Stimulated activated CD4-positive, alpha-beta T cell treated with anti-CD3 and anti-CD28 coated beads, TNF-alpha, amount 100 ng/mL, for 48 hours (primary cell): ENCODE data around the gene CDHR1.

Source experiments
- DNase-seq, 3 donors: peaks; one replicate each; pipeline ENCODE4 v3.0.0-alpha.2; 2020; ENCODE audit warnings: low read depth in 3 of 3

Gene CDHR1

GRCh38 chr10:84200537-84201243 is 6.4 kb downstream of the CDHR1 start:
- DNase-seq, result no peak

- no peak for DNase-seq
Measured at GRCh38 chr10:84201244-84201606, 6.9 kb downstream of the CDHR1 start.

- DNase-seq, result no peak
Measured at GRCh38 chr10:84201682-84202081, 7.3 kb downstream of the CDHR1 start.

DNA sequence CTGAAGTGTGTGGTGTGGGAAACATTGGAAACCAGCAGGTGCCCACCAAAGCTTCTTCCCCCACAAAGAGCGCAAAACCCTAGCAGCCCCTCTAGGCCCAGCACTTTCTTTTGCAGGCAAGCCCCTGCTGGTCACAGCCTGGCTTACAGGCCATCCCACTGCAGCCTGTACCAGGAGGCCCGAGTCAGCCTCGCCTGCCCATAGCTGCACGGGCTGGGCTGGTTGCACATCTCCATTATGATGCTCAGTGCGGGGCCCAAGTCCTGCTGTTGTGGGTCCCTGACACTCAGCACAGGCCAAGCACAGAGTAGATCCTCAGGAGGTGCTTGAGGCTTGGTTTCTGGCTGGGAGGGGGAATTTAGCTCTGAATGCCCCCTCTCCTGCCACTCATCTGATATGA is 8.0 kb downstream of the CDHR1 start:
- DNase-seq, result no peak

GRCh38 chr10:84204122-84204521 is 9.8 kb downstream of the CDHR1 start:
- no peak for DNase-seq

DNA sequence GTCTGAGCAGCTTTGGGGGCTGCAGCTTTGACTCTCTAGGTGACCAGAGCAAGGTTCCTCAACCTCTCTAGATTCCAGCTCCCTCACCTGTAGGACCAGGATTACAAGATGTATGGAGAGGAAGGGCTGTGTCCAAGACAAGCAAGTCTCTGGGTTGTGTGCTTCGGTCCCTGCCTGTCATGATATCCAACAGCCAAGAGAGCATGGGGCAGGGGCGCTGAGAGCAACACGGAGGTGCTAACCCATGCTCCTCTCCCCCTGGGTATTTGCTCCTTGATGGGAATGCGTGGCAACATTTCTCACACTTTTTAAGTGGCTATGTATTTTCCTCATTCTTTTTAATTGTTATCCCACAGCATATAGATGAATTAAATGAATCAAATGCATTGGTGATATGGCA is 10.3 kb downstream of the CDHR1 start:
- no peak for DNase-seq

DNA sequence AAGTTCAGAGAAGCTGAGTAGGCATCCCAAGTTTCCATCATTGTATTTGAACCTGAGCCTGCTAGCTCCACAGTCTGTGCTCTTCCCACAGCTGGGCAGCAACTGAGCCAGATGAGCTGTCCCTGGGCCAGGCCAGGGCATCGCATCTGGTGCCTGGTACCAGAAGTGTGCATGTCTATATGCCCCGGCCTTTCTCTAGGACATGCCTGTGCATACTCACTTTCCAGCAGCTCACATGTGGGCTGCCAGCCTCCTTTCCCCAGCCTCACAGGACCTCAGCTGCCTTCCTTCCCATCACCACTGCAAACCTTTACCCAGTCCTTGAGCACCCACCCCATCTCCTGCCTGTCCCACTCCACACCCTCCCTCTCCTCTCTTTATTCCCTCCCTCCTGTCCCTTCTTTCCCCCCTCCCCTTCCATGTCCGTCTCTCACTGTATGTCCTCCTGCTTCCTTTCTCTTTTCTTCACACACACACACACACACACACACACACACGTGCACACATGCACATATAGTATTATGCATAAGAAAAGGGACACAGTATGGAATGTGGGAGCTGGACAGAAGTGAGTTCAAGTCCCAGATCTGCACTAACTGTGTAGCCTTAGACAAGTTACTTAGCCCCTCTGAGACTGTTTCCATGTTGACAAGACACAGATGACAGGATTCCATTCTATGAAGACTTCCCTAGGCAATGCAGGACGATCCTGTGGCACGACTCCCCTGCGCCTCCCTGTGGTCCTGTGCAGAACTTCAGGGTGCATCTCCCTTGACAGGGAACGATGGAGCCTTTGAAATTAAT is 10.9 kb downstream of the CDHR1 start:
- peak; percentile 36 to 55 (median 50) for DNase-seq

- DNase-seq, result no peak
Measured at GRCh38 chr10:84205853-84206525, 11.7 kb downstream of the CDHR1 start.

DNA sequence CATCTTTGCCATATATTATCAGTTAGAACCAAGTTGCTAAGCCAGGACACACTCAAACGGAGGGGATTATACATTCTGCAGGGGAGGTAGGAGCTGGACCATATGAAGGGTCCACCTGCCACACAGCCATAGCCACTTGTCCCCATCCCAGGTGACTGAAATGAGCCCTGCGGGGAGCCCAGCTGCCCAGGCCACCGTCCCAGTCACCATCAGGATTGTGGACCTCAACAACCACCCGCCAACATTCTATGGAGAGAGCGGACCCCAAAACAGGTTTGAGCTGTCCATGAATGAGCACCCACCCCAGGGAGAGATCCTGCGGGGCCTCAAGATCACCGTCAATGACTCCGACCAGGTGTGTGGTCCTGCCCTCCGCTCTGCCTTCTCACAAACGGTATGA is 13.7 kb downstream of the CDHR1 start:
- DNase-seq, result no peak

DNA sequence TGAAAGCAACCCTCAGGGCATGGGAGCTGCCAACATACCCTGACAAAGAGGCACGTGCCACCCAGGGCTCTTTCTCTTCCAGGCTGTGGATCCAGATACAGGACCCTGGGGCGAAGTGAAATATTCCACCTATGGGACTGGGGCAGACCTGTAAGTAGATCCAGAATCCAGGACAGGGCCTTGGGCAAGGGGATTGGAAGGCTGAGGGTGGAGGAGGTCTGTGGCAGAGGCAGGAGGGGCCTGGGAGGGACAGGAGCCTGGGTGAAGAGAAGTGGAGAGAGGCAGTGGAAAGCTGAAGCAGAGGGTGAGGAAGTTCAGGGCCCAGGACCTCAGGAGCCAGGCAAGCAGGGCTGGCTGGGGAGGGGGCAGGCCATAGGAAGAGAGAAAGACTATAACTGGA is 17.2 kb downstream of the CDHR1 start:
- no peak for DNase-seq

DNA sequence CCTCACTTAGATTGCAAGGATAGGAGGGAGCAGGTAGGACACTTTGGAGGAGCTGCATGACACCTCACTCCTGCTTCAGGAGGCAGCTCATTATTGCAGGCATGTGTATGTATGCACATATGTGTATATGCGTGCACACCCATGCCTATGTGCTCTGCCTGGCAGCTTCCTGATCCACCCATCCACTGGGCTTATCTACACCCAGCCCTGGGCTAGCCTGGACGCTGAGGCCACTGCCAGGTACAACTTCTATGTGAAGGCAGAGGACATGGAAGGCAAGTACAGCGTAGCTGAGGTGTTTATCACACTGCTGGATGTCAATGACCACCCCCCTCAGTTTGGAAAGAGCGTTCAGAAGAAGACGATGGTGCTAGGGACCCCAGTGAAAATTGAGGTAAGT is 17.7 kb downstream of the CDHR1 start:
- DNase-seq, result no peak

- DNase-seq, result no peak
Measured at GRCh38 chr10:84213076-84213475, 18.7 kb downstream of the CDHR1 start.

- DNase-seq, result no peak
Measured at GRCh38 chr10:84214046-84214572, 19.8 kb downstream of the CDHR1 start.

DNA sequence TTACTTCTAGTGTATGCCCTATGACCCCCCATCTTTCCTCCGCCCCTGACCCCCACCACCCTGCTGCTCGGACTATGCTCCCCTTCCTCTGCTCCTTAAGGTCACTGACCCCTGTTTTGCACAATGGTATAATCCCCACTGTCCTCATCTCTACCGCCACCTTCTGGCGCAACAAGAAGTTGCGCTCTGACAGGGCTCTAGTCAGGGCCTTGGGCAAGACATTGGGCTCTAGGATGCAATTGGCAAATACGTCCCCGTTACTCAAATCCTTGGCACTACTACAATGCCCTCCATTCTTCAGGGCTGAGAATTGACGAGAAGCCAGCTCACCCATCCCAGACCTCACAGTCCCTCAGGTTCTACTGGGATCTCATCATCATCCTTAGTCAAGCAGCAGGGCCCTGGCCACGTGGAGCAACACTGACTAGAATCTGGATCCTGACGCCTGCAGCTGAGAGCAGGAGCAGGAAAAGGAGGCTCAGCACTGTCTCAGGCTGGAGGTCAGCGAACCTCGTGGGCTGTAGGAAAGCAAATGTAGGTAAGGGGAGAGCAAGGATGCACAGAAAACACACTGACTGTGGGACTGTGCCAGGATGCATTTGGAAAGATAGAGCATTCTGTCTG is 20.4 kb downstream of the CDHR1 start:
- DNase-seq, result peak in 2 of 3 donors; percentile 11 to 20

- no peak for DNase-seq
Measured at GRCh38 chr10:84216834-84217233, 22.5 kb downstream of the CDHR1 start.

GRCh38 chr10:84217746-84218145 is 23.4 kb downstream of the CDHR1 start:
- no peak for DNase-seq

DNA sequence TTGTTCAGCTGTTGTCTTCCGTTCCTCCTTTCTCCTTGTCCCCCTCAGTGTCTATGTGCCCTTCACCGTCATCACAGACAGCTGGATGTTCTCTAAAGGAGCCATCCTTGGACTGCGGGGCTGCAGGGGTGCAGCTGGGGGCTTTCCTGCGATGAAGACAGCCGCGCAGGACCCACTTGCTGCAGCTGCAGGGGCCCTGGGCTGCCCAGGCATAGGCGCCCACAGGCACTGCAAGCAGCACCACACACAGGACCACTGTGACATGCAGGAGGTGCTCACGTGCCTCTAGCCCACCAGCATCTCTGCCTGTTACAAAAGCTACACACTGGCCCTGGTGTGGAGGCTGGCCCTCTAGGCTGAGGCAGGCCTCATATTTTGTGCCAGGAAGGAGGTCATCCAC is 27.6 kb downstream of the CDHR1 start:
- DNase-seq, result no peak

DNA sequence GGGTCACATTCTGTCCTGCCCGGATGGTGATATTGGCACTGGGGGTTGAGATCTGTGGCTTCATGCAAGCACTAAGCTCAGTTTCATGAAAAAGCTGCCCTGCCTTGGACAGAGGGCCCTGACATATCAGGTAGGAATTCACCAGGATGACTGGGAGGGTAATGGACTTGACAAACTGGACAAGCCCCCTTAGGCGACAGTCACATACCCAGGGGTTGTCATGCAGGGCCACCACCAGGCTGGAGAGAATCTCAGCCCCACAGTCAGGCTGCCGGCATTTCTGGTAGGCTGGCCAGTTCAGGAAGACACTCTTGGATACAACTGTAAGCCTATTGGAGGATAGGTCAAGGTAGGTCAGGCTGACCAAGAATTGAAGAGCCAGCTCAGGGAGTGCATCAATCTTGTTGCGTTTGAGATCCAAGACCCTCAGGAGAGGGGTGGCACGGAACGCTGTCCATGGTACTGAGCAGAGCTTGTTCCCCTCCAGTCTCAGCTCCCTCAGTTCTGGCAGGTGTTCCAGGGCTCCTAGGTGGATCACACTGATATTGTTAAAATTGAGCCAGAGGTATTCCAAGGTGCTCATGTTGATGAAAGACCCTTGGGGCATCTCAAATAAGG is 30.2 kb downstream of the CDHR1 start:
- DNase-seq, result no peak

DNA sequence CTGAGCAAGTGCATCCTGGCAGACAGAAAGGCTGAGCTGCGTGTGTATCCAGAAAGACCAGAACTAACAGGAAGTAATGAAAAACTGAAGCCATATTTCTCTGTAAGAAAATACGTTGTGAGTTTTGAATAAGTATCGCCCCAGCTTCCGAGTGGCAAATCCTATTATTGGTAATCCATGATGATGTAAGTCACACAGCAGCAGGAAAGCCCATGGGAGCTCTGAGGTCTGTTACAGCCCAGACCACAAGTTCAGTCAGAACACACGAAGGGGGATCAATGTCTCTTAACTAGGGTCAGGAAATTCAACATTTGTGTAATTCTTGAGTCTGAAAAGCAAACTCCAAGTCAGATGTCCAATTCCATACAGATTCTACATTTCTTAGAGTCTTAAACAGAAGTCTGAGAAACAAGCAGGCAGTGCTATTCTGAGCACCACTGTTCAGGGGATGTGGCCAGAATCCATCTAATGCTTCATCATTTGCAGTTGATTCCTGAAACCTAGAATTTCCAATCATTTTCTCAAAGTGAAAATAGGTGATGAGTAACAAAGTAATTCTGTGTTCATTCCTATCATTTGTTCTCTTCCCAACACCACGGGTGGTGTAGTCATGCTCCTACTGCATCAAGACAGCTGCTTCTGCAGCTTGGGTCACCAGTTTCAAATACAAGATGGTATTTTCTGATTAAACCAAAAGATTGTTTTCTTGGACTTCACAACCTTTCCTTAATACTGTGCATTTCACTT is 31.3 kb downstream of the CDHR1 start, which contains the start of gene LRIT2:
TSS of gene LRIT2 (minus strand) at position 118 of the 747 bp plus-strand sequence. CDS start at position 94, 24 bp downstream.
- DNase-seq, result no peak

DNA sequence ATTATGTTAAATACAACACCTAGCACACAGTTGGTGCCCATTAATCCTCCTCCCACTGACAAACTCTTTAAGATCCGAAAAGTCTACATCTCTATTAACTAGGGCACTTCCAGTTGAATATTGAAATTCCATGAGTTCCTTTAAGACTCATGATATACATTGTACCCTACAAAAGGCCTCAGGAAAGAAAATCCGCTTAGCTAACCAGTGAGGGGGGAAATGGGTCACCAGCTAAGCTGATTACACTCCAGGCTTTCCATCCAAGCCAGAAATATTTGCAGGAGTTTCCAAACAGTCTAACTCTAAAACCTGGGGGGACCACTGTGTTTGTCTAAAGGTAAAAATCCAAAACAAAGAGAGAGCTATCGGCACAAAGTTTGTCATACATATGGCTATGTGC is 32.3 kb downstream of the CDHR1 start:
- DNase-seq, result no peak

- no peak for DNase-seq
Measured at GRCh38 chr10:84227810-84228209, 33.5 kb downstream of the CDHR1 start.
